ENCODE measurements around the gene UBTD2.

UBTD2 gene

DNA sequence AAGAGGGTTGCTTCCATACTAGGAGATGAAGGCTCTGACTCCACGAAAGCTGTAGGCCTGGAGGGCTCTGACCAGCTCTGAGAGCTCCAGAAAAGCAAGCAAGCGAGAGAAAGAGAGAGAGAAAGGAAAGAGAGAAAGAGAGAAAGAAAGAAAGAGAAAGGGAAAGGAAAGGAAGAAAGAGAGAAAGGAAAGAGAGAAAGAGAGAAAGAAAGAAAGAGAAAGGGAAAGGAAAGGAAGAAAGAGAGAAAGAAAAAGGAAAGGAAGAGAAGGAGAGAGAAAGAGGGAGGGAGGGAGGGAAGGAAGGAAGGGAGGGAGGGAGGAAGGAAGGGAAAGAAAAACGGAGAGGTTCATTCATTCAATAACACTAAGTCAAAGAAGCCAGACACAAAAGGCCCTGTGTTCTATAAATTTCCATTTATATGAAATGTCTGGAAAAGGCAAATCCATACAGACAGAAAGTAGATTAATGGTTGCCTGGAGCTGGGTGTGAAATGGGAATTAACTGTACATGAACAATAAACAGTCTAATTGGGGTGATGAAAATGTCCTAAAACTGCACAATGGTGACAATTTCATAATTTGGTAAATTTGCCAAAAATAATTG, 93.8 kb downstream of the UBTD2 start:
- DNase-seq (ENCODE audit: extremely low spot score): no peak
- TF ChIP-seq CTCF (IDR thresholded peaks at IDR 0.05; ENCODE audit: control extremely low read depth, extremely low read depth, low read depth, missing control alignments): no peak
- POLR2A ChIA-PET: interaction anchor here (2.5 kb wide), 1 partner anchor 78 kb away, joined by 7 read pairs; no protein-coding TSS in a partner anchor
- CTCF ChIA-PET: interaction anchor here (0.8 to 21.5 kb wide), 20 partner anchors 9 to 278 kb away, joined by 3 to 175 read pairs (median 8); partner anchors contain the start of gene UBTD2

DNA sequence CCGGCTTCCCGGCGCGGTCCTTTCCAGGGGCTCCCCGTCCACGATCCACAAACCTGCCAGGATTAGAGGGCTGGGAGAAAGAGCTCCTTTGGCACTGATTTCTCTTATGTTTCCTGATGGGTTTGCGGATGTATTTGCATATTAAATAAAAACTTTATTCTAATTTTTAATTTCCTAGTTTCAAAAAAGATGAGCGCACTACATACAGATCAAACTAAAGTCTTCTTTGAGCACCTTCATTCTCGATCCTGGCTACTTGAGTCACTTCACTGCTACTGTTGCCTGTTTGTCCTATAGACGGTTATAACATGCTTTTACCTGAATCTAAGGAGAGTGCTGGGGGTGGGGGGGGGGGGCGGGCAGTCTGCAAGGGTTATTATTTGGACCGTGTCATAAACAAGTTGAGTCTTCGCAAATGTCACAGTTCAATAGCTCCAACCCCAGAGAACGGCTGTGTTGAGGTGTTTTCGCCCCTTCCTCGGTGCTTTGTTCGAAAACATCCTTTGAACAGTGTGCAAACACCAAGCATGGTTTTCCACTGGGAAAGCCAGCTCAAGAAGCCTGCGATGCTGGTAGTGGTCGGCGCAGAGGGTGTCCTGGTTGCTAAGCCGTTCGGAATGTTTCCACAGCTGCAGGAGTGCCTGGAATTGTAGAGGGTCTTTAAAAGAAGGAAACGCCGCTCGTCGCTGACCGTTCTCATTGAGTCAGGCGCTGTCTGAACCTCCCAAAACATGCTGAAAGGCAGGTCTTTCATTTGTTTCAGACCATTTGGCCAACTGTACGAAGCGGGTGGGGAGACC, 94.5 kb downstream of the UBTD2 start:
- ChIA-PET POLR2A (interaction anchor here (2.5 to 4.0 kb wide), 2 partner anchors 14 to 77 kb away, joined by 7 to 26 read pairs; no protein-coding TSS in a partner anchor), CTCF (interaction anchor here (0.8 to 21.5 kb wide), 41 partner anchors 8 to 280 kb away, joined by 3 to 175 read pairs (median 4); partner anchors contain the start of gene UBTD2)
- no peak for DNase-seq (ENCODE audit: extremely low spot score)
- no peak for TF ChIP-seq CTCF (IDR thresholded peaks at IDR 0.05; ENCODE audit: control extremely low read depth, extremely low read depth, low read depth, missing control alignments)

DNA sequence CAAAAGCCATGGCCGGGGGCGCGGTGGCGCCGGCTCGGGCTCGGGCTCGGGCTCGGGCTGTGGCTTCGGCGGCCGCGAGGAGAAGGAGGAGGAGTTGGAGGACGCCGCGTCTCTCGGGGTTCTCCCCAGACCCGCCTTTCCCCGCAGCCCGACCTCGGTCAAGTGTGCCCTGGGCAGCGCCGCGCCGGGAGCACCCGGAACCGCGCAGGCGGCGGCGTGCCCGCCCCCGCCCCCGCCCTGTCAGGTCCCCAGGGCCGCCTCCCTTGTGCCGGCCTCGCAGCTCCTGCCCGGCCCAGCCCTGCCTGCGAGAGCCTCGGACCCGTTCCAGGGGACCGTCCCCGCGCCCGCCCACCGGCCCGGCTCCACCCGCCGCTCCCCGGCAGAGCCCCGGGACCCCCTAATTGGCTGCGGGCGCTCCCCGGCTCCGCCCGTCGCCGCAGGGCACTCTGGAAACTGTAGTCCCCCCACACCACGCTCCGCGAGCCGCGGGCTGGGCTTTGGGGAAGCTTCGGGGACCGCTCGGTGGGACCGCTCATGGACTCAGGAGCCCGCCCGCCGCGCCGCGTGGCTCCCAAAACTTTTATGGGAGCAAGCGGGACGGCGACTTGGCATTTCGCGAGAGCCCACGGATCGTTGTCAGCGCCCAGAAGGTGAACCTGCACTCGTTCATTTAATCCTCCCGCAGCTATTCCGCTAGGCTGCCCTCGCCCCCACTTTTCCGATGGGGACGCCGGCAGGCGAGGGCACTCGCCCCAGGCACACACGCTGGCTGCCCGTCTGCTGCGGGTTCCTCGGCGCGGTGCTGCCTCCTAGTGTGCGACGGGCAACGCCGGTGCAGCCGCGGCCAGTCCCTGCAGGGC, 95.3 kb downstream of the UBTD2 start, which contains the start of gene STK10:
TSS of gene STK10 (minus strand) at position 192 of the 860 bp plus-strand sequence. CDS start at position 10, 182 bp downstream.
- CTCF ChIA-PET: interaction anchor here (0.7 to 21.5 kb wide), 38 partner anchors 9 to 279 kb away, joined by 3 to 175 read pairs (median 4); partner anchors contain the start of gene UBTD2
- POLR2A ChIA-PET: interaction anchor here (0.5 to 4.0 kb wide), 7 partner anchors 9 to 203 kb away, joined by 3 to 26 read pairs (median 4); no protein-coding TSS in a partner anchor
- peak; percentile 95 for DNase-seq (ENCODE audit: extremely low spot score)
- TF ChIP-seq CTCF (IDR thresholded peaks at IDR 0.05; ENCODE audit: control extremely low read depth, extremely low read depth, low read depth, missing control alignments): peak; percentile 96

GRCh38 chr5:172187118-172188032, 96.2 kb downstream of the UBTD2 start:
- CTCF ChIA-PET: interaction anchor here (0.9 to 21.5 kb wide), 22 partner anchors 9 to 163 kb away, joined by 3 to 175 read pairs (median 6); partner anchors contain the start of gene UBTD2
- peak; percentile 59 for DNase-seq (ENCODE audit: extremely low spot score)
- TF ChIP-seq CTCF (IDR thresholded peaks at IDR 0.05; ENCODE audit: control extremely low read depth, extremely low read depth, low read depth, missing control alignments): no peak
- POLR2A ChIA-PET: interaction anchor here (0.9 to 4.0 kb wide), 4 partner anchors 8 to 96 kb away, joined by 3 to 26 read pairs (median 4); partner anchors contain the start of gene UBTD2

DNA sequence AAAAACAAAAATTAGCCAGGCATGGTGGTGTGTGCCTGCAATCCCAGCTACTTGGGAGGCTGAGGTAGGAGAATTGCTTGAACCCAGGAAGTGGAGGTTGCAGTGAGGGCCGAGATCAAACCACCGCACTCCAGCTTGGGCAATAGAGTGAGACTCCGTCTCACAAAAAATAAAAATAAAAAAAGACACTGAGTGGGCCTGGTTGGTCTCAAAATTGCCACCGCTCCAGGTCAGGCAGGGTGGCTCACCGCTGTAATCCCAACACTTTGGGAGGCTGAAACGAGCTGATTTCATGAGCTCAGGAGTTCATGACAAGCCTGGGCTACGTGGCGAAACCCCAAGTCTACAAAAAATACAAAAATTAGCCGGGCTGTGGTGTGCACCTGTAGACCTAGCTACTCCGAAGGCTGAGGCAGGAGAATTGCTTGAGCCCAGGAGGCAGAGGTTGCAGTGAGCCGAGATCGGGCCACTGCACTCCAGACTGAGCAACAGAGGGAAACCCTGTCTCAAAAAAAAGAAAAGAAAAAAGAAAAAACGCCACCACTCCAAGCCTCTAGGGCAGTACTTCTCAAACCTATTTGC, 97.4 kb downstream of the UBTD2 start:
- ChIA-PET CTCF (interaction anchor here (0.8 to 21.5 kb wide), 12 partner anchors 8 to 107 kb away, joined by 3 to 175 read pairs (median 5); partner anchors contain the start of gene UBTD2), POLR2A (interaction anchor here (0.6 to 4.0 kb wide), 3 partner anchors 11 to 80 kb away, joined by 3 to 26 read pairs (median 3); no protein-coding TSS in a partner anchor)
- TF ChIP-seq CTCF (IDR thresholded peaks at IDR 0.05; ENCODE audit: control extremely low read depth, extremely low read depth, low read depth, missing control alignments): no peak
- DNase-seq (ENCODE audit: extremely low spot score): no peak

Data from GM10248 (cell line).